HG03064 (cell line): ENCODE measurements around the gene RBM20.

Experiments used
- ATAC-seq: cut with Tn5 transposase; IDR thresholded peaks from one replicate; pipeline ENCODE4 v1.9.1; 2021; ENCODE audit warnings: low read depth; ENCODE audit not compliant: unreplicated experiment

RBM20 gene

GRCh38 chr10:110668443-110668842 is 24.3 kb downstream of the RBM20 start:
- ATAC-seq, result no peak

GRCh38 chr10:110670335-110670734 is 26.2 kb downstream of the RBM20 start:
- ATAC-seq, result no peak

GRCh38 chr10:110671788-110672579 is 27.8 kb downstream of the RBM20 start:
- ATAC-seq, result peak; percentile 99

- peak; percentile 26 for ATAC-seq
Observed at GRCh38 chr10:110672580-110672919, 28.4 kb downstream of the RBM20 start.

GRCh38 chr10:110676016-110676415 is 31.9 kb downstream of the RBM20 start:
- no peak for ATAC-seq

GRCh38 chr10:110679486-110680272 is 35.5 kb downstream of the RBM20 start:
- ATAC-seq, result no peak

GRCh38 chr10:110680273-110681020 is 36.3 kb downstream of the RBM20 start:
- ATAC-seq, result no peak

- no peak for ATAC-seq
Observed at GRCh38 chr10:110681023-110681681, 37.0 kb downstream of the RBM20 start.

- ATAC-seq, result no peak
Observed at GRCh38 chr10:110682348-110682747, 38.2 kb downstream of the RBM20 start.

GRCh38 chr10:110684800-110685446 is 40.8 kb downstream of the RBM20 start:
- no peak for ATAC-seq

- ATAC-seq, result no peak
Observed at GRCh38 chr10:110686047-110686446, 41.9 kb downstream of the RBM20 start.

- no peak for ATAC-seq
Observed at GRCh38 chr10:110686949-110687348, 42.8 kb downstream of the RBM20 start.

GRCh38 chr10:110687400-110687799 is 43.3 kb downstream of the RBM20 start:
- no peak for ATAC-seq

GRCh38 chr10:110691139-110691538 is 47.0 kb downstream of the RBM20 start:
- no peak for ATAC-seq

GRCh38 chr10:110694263-110694662 is 50.1 kb downstream of the RBM20 start:
- no peak for ATAC-seq

- no peak for ATAC-seq
Observed at GRCh38 chr10:110694820-110695538, 50.8 kb downstream of the RBM20 start.

- no peak for ATAC-seq
Observed at GRCh38 chr10:110695539-110695886, 51.4 kb downstream of the RBM20 start.

GRCh38 chr10:110696436-110696835 is 52.3 kb downstream of the RBM20 start:
- no peak for ATAC-seq

- no peak for ATAC-seq
Observed at GRCh38 chr10:110698340-110698739, 54.2 kb downstream of the RBM20 start.

GRCh38 chr10:110698782-110699201 is 54.7 kb downstream of the RBM20 start:
- ATAC-seq, result no peak
